SH-SY5Y (cell line): ENCODE measurements around the gene PCDHGB3.

ENCODE experiments used
- GATA2 ChIP-seq: IDR thresholded peaks from 2 replicates; pipeline ENCODE4 v1.6.1; 2011; ENCODE audit warnings: mild to moderate bottlenecking, low read depth, low read length
- GATA3 ChIP-seq: IDR thresholded peaks from 2 replicates; pipeline ENCODE4 v1.6.1; 2011; ENCODE audit warnings: low read depth, mild to moderate bottlenecking, low read length, moderate library complexity

PCDHGB3 gene

GRCh38 chr5:141351591-141351990 lies 18.5 kb upstream of the PCDHGB3 start:
- TF ChIP-seq GATA3 (no peak), GATA2 (no peak)

GRCh38 chr5:141354900-141355469 lies 15.1 kb upstream of the PCDHGB3 start, which contains the start of gene PCDHGA4:
TSS of gene PCDHGA4 (plus strand) at chr5:141355021. CDS start at chr5:141355108, 87 bp downstream.
- TF ChIP-seq GATA3 (no peak), GATA2 (no peak)

- no peak for TF ChIP-seq GATA2
- no peak for TF ChIP-seq GATA3
Observed at GRCh38 chr5:141355641-141356040, 14.4 kb upstream of the PCDHGB3 start.

GRCh38 chr5:141356133-141356532 lies 13.9 kb upstream of the PCDHGB3 start:
- TF ChIP-seq GATA3 (no peak), GATA2 (no peak)

GRCh38 chr5:141356950-141357349 lies 13.1 kb upstream of the PCDHGB3 start:
- TF ChIP-seq GATA3 (no peak), GATA2 (no peak)

GRCh38 chr5:141359790-141360426 lies 10.1 kb upstream of the PCDHGB3 start, which contains the start of gene PCDHGB2:
TSS of gene PCDHGB2 (plus strand) at chr5:141359994. CDS start at chr5:141360136, 142 bp downstream.
- TF ChIP-seq GATA2 (no peak), GATA3 (no peak)

- TF ChIP-seq GATA2 (no peak), GATA3 (no peak)
Observed at GRCh38 chr5:141360685-141361084, 9.4 kb upstream of the PCDHGB3 start.

GRCh38 chr5:141362719-141363118 lies 7.3 kb upstream of the PCDHGB3 start:
- TF ChIP-seq GATA3 (no peak), GATA2 (no peak)

GRCh38 chr5:141363952-141364660 lies 5.9 kb upstream of the PCDHGB3 start, which contains the start of gene PCDHGA5:
TSS of gene PCDHGA5 (plus strand) at chr5:141364162. CDS start at chr5:141364331, 169 bp downstream.
- TF ChIP-seq GATA3: no peak
- TF ChIP-seq GATA2: no peak

GRCh38 chr5:141366016-141366896 lies 3.8 kb upstream of the PCDHGB3 start:
- no peak for TF ChIP-seq GATA3
- TF ChIP-seq GATA2: no peak

GRCh38 chr5:141371572-141372475 lies 1.8 kb downstream of the PCDHGB3 start:
- TF ChIP-seq GATA3 (no peak), GATA2 (no peak)

GRCh38 chr5:141373673-141374317 lies 3.8 kb downstream of the PCDHGB3 start, which contains the start of gene PCDHGA6:
TSS of gene PCDHGA6 (plus strand) at chr5:141373891. CDS start at chr5:141374084, 193 bp downstream.
- TF ChIP-seq GATA2 (no peak), GATA3 (no peak)
